Neuronal stem cell (in vitro differentiated cells): ENCODE results near the gene CES3.
"Not testable (repeated sequence)": the region's sequence is repeated elsewhere in the genome, so short reads cannot be mapped to it uniquely, and the experiment has no call there.

Source experiments
- DNase-seq: peaks from one replicate; pipeline ENCODE4 v3.0.0-alpha.2; 2013; ENCODE audit warnings: low spot score
- H2AFZ ChIP-seq: one replicate; pipeline ENCODE4 v1.6.1; 2013; ENCODE audit warnings: mild to moderate bottlenecking, low read length, inconsistent platforms
- H2AK5ac ChIP-seq: 2 replicates; pipeline ENCODE4 v1.6.1; 2013; ENCODE audit warnings: low read depth, mild to moderate bottlenecking, inconsistent platforms, low read length, moderate library complexity, mixed read lengths
- H2BK120ac ChIP-seq: 2 replicates; pipeline ENCODE4 v1.6.1; 2013; ENCODE audit warnings: low read depth, mild to moderate bottlenecking, inconsistent platforms, low read length, moderate library complexity, mixed read lengths
- H2BK12ac ChIP-seq: one replicate; pipeline ENCODE4 v1.6.1; 2013; ENCODE audit warnings: low read length, inconsistent platforms
- H2BK15ac ChIP-seq: 2 replicates; pipeline ENCODE4 v1.6.1; 2013; ENCODE audit warnings: mild to moderate bottlenecking, low read length, inconsistent platforms, mixed read lengths
- H2BK5ac ChIP-seq: one replicate; pipeline ENCODE4 v1.6.1; 2013; ENCODE audit warnings: inconsistent platforms, mild to moderate bottlenecking, low read length, moderate library complexity
- H3K14ac ChIP-seq: one replicate; pipeline ENCODE4 v1.6.1; 2013; ENCODE audit warnings: low read length, inconsistent platforms
- H3K18ac ChIP-seq: 2 replicates; pipeline ENCODE4 v1.6.1; 2013; ENCODE audit warnings: low read length, inconsistent platforms
- H3K23ac ChIP-seq: 2 replicates; pipeline ENCODE4 v1.6.1; 2013; ENCODE audit warnings: low read depth, mild to moderate bottlenecking, mixed read lengths, low read length, inconsistent platforms; ENCODE audit not compliant: poor library complexity
- H3K27ac ChIP-seq: replicated peaks from 3 replicates; pipeline ENCODE4 v1.5.1; 2013; ENCODE audit warnings: low read length, inconsistent platforms
- H3K27me3 ChIP-seq, 3 experiments: 2 replicates each; pipeline ENCODE4 v1.6.1; 2013; ENCODE audit warnings: low read length in 3 of 3, mild to moderate bottlenecking in 2 of 3, inconsistent platforms in 1 of 3, low read depth in 1 of 3, mixed read lengths in 1 of 3, moderate library complexity in 1 of 3; ENCODE audit not compliant: control insufficient read depth in 3 of 3, insufficient read depth in 3 of 3
- H3K36me3 ChIP-seq, 2 donors: replicated peaks in 1 of 2; 2 replicates each; pipeline ENCODE4 v1.6.1; 2013; ENCODE audit warnings: low read length in 2 of 2; ENCODE audit not compliant: control insufficient read depth in 2 of 2, insufficient read depth in 2 of 2
- H3K4ac ChIP-seq: 2 replicates; pipeline ENCODE4 v1.6.1; 2013; ENCODE audit warnings: inconsistent platforms, mild to moderate bottlenecking, low read length, moderate library complexity
- H3K4me1 ChIP-seq, 2 donors: 1 replicate in 1 of 2; 2 replicates in 1 of 2; pipeline ENCODE4 v1.6.1; 2013; ENCODE audit warnings: low read length in 2 of 2, low read depth in 1 of 2; ENCODE audit not compliant: control insufficient read depth in 2 of 2, insufficient read depth in 1 of 2
- H3K4me2 ChIP-seq: one replicate; pipeline ENCODE4 v1.6.1; 2013; ENCODE audit warnings: mild to moderate bottlenecking, low read length, inconsistent platforms; ENCODE audit not compliant: insufficient read depth, poor library complexity, severe bottlenecking
- H3K4me3 ChIP-seq, 2 donors: 2 replicates each; pipeline ENCODE4 v1.5.1; 2013; ENCODE audit warnings: low read length in 2 of 2, mild to moderate bottlenecking in 2 of 2, inconsistent platforms in 1 of 2, moderate library complexity in 1 of 2
- H3K79me1 ChIP-seq: one replicate; pipeline ENCODE4 v1.6.1; 2013; ENCODE audit warnings: low read depth, mild to moderate bottlenecking, inconsistent platforms, low read length, moderate library complexity
- H3K9ac ChIP-seq: one replicate; pipeline ENCODE4 v1.6.1; 2013; ENCODE audit warnings: mild to moderate bottlenecking, low read depth, low read length, inconsistent platforms; ENCODE audit not compliant: poor library complexity
- H3K9me3 ChIP-seq, 2 donors: replicated peaks in 1 of 2; 2 replicates each; pipeline versions ENCODE3 to v1.6.1; 2013; ENCODE audit warnings: low read length in 2 of 2, mild to moderate bottlenecking in 2 of 2, inconsistent platforms in 1 of 2, low read depth in 1 of 2, mixed read lengths in 1 of 2, moderate library complexity in 1 of 2; ENCODE audit not compliant: control insufficient read depth in 2 of 2, insufficient read depth in 1 of 2
- H4K8ac ChIP-seq: one replicate; pipeline ENCODE4 v1.6.1; 2013; ENCODE audit warnings: low read depth, mild to moderate bottlenecking, inconsistent platforms, low read length, moderate library complexity
- H4K91ac ChIP-seq: one replicate; pipeline ENCODE4 v1.6.1; 2013; ENCODE audit warnings: low read length, low read depth, mild to moderate bottlenecking, inconsistent platforms; ENCODE audit not compliant: poor library complexity
- WGBS, 2 donors: extraction: QIAGEN DNeasy Blood & Tissue Kit; methylation state at CpG; one replicate each; pipeline ENCODE4 v1.1.7; 2013; ENCODE audit warnings: missing lambda C conversion rate in 2 of 2, mixed read lengths in 1 of 2; ENCODE audit not compliant: insufficient read length in 2 of 2, insufficient replicate concordance in 1 of 2; ENCODE audit errors: extremely low coverage in 2 of 2; 5-methylcytosine and 5-hydroxymethylcytosine counted together

CES3 gene

DNA sequence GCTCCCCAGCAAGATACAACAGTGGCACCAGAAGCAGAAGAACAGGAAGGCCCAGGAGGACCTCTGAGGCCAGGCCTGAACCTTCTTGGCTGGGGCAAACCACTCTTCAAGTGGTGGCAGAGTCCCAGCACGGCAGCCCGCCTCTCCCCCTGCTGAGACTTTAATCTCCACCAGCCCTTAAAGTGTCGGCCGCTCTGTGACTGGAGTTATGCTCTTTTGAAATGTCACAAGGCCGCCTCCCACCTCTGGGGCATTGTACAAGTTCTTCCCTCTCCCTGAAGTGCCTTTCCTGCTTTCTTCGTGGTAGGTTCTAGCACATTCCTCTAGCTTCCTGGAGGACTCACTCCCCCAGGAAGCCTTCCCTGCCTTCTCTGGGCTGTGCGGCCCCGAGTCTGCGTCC, 11.9 kb downstream of the CES3 start:
- no peak overlapping the region for H3K18ac ChIP-seq
- no peaks in the 10 kb centered on the region for H3K36me3 ChIP-seq
- H2BK12ac ChIP-seq, result peak overlapping the region; percentile 53
- no peaks in the 10 kb centered on the region for H3K27me3 ChIP-seq
- no peak for DNase-seq
- H2BK15ac ChIP-seq, result no peak overlapping the region
- H3K27ac ChIP-seq, result no peak overlapping the region
- H2BK120ac ChIP-seq, result no peak overlapping the region
- no peak overlapping the region for H3K4me3 ChIP-seq
- no peak overlapping the region for H3K23ac ChIP-seq
- H2BK5ac ChIP-seq, result peak overlapping the region; percentile 49
- H3K9ac ChIP-seq, result peak overlapping the region; percentile 2
- peaks cover 3 to 10% of the 10 kb centered on the region in 2 donors for H3K4me1 ChIP-seq
- H4K91ac ChIP-seq, result no peak overlapping the region
- H3K4me2 ChIP-seq, result no peak overlapping the region
- H3K14ac ChIP-seq, result no peak overlapping the region
- no peak overlapping the region for H3K4ac ChIP-seq
- WGBS, 2 donors, result no CpG with 5 or more reads among the region's 9 CpGs
- no peak overlapping the region for H2AK5ac ChIP-seq
- no peaks in the 10 kb centered on the region for H3K9me3 ChIP-seq
- no peak overlapping the region for H4K8ac ChIP-seq
- H3K79me1 ChIP-seq, result peaks cover 2% of the 10 kb centered on the region
- H2AFZ ChIP-seq, result no peak overlapping the region

DNA sequence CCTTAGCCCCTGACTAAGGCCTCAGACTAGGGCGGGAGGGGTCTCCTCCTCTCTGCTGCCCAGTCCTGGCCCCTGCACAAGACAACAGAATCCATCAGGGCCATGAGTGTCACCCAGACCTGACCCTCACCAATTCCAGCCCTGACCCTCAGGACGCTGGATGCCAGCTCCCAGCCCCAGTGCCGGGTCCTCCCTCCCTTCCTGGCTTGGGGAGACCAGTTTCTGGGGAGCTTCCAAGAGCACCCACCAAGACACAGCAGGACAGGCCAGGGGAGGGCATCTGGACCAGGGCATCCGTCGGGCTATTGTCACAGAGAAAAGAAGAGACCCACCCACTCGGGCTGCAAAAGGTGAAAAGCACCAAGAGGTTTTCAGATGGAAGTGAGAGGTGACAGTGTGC, 12.7 kb downstream of the CES3 start:
- Histone ChIP-seq H3K27ac (no peak overlapping the region), H3K79me1 (peaks cover 2% of the 10 kb centered on the region), H3K9ac (no peak overlapping the region), H3K4ac (no peak overlapping the region), H2AK5ac (no peak overlapping the region), H3K14ac (no peak overlapping the region), H3K18ac (no peak overlapping the region), H4K91ac (no peak overlapping the region), H3K23ac (no peak overlapping the region), H3K4me1 (peaks cover 3 to 10% of the 10 kb centered on the region in 2 donors), H2BK15ac (no peak overlapping the region), H2BK5ac (peak overlapping the region; percentile 49), H3K27me3 (peaks cover 0 to 2% (median 0%) of the 10 kb centered on the region in 3 experiments), H2AFZ (no peak overlapping the region), H3K4me3 (no peak overlapping the region), H3K4me2 (no peak overlapping the region), H3K9me3 (no peaks in the 10 kb centered on the region), H3K36me3 (no peaks in the 10 kb centered on the region), H4K8ac (no peak overlapping the region), H2BK12ac (no peak overlapping the region), H2BK120ac (no peak overlapping the region)
- no peak for DNase-seq
- WGBS, 2 donors, result no CpG with 5 or more reads among the region's 6 CpGs

DNA sequence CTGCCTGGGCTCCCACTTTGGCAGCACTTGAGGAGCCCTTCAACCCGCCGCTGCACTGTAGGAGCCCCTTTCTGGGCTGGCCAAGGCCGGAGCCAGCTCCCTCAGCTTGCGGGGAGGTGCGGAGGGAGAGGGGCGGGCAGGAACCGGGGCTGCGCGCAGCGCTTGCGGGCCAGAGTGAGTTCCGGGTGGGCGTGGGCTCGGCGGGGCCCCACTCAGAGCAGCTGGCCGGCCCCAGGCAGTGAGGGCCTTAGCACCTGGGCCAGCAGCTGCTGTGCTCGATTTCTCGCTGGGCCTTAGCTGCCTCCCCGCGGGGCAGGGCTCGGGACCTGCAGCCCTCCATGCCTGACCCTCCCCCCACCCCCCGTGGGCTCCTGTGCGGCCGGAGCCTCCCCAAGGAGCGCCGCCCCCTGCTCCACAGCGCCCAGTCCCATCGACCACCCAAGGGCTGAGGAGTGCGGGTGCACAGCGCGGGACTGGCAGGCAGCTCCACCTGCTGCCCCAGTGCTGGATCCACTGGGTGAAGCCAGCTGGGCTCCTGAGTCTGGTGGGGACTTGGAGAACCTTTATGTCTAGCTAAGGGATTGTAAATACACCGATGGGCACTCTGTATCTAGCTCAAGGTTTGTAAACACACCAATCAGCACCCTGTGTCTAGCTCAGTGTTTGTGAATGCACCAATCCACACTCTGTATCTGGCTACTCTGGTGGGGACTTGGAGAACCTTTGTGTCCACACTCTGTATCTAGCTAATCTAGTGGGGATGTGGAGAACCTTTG, 13.3 kb downstream of the CES3 start:
- H2AK5ac ChIP-seq, H3K9me3 ChIP-seq, H3K14ac ChIP-seq, H2BK15ac ChIP-seq, H4K8ac ChIP-seq, H2BK120ac ChIP-seq, H3K23ac ChIP-seq, H2BK5ac ChIP-seq, H3K4me3 ChIP-seq, DNase-seq, H3K79me1 ChIP-seq, H3K9ac ChIP-seq, H2BK12ac ChIP-seq, H3K27ac ChIP-seq, H3K4me1 ChIP-seq, H3K27me3 ChIP-seq, H3K18ac ChIP-seq, H3K36me3 ChIP-seq, H3K4ac ChIP-seq, H4K91ac ChIP-seq, H3K4me2 ChIP-seq, H2AFZ ChIP-seq: not testable (repeated sequence)
- WGBS, 2 donors, result no CpG with 5 or more reads among the region's 32 CpGs

DNA sequence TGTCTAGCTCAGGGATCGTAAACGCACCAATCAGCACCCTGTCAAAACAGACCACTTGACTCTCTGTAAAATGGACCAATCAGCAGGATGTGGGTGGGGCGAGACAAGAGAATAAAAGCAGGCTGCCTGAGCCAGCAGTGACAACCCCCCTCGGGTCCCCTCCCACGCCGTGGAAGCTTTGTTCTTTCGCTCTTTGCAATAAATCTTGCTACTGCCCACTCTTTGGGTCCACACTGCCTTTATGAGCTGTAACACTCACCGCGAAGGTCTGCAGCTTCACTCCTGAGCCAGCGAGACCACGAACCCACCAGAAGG, 13.8 kb downstream of the CES3 start:
- H2AFZ ChIP-seq, result peak overlapping the region; percentile 13
- not testable (repeated sequence) for H3K4ac ChIP-seq, H4K91ac ChIP-seq, H4K8ac ChIP-seq, H3K23ac ChIP-seq, H3K79me1 ChIP-seq, H2AK5ac ChIP-seq, H2BK120ac ChIP-seq, H3K9me3 ChIP-seq, H3K36me3 ChIP-seq, H3K4me3 ChIP-seq, H2BK12ac ChIP-seq, H3K4me2 ChIP-seq, H3K18ac ChIP-seq, H2BK5ac ChIP-seq, H3K9ac ChIP-seq, H2BK15ac ChIP-seq, H3K4me1 ChIP-seq, DNase-seq, H3K27ac ChIP-seq, H3K14ac ChIP-seq, H3K27me3 ChIP-seq
- WGBS, 2 donors, result no CpG with 5 or more reads among the region's 11 CpGs
